Keratinocyte (primary cell): ENCODE measurements around the gene DCTN5. TPM values are rescaled to one million over a fixed set of nuclear protein-coding genes. Genes with fewer than 3 reads are reported as not detected.

Source experiments
- DNase-seq: peaks from one replicate; pipeline ENCODE4 v3.0.0-alpha.2; 2011; ENCODE audit warnings: low read depth, missing footprints, low spot score
- FAIRE-seq: peaks from 2 replicates; lab custom pipeline; 2011; peaks lifted over from hg19 to GRCh38; lab: Jason Lieb, UNC
- H2AFZ ChIP-seq: 2 replicates; pipeline ENCODE4 v1.6.0; 2012; ENCODE audit warnings: low read length, control low read depth, inconsistent platforms; ENCODE audit not compliant: control insufficient read depth
- H3K27ac ChIP-seq: 2 replicates; pipeline ENCODE4 v1.5.1; 2011; ENCODE audit warnings: low read length; ENCODE audit not compliant: control insufficient read depth, insufficient read depth
- H3K27me3 ChIP-seq: 3 replicates; pipeline ENCODE4 v1.6.0; 2011; ENCODE audit warnings: low read length; ENCODE audit not compliant: control insufficient read depth, insufficient read depth; ENCODE audit errors: extremely low read depth
- H3K36me3 ChIP-seq, 2 experiments: 2 replicates in 1 of 2; 3 replicates in 1 of 2; pipeline ENCODE4 v1.5.1; 2011; ENCODE audit warnings: low read length in 2 of 2, mild to moderate bottlenecking in 1 of 2; ENCODE audit not compliant: control insufficient read depth in 2 of 2, insufficient read depth in 2 of 2; ENCODE audit errors: extremely low read depth in 1 of 2
- H3K4me1 ChIP-seq: 3 replicates; pipeline ENCODE4 v1.5.1; 2011; ENCODE audit warnings: low read length; ENCODE audit not compliant: control insufficient read depth, insufficient read depth; ENCODE audit errors: extremely low read depth
- H3K4me2 ChIP-seq: 3 replicates; pipeline ENCODE4 v1.6.0; 2011; ENCODE audit warnings: low read depth, low read length; ENCODE audit not compliant: control insufficient read depth, insufficient read depth; ENCODE audit errors: extremely low read depth
- H3K4me3 ChIP-seq, 3 experiments: fragments of 200-600 bp in 1 of 3; sonication (generic) in 1 of 3; 2 replicates in 2 of 3; 3 replicates in 1 of 3; pipeline ENCODE4 v1.5.1; 2011 to 2016; ENCODE audit warnings: low read length in 3 of 3, mild to moderate bottlenecking in 3 of 3, control low read depth in 2 of 3, inconsistent platforms in 1 of 3, low read depth in 1 of 3, mixed read lengths in 1 of 3, mixed run types in 1 of 3, moderate library complexity in 1 of 3; ENCODE audit not compliant: control insufficient read depth in 2 of 3, insufficient read depth in 2 of 3; ENCODE audit errors: extremely low read depth in 1 of 3
- H3K79me2 ChIP-seq: 2 replicates; pipeline ENCODE4 v1.6.0; 2012; ENCODE audit warnings: low read length; ENCODE audit not compliant: control insufficient read depth, insufficient read depth
- H3K9ac ChIP-seq: 3 replicates; pipeline ENCODE4 v1.6.0; 2011; ENCODE audit warnings: low read length; ENCODE audit not compliant: control insufficient read depth, insufficient read depth; ENCODE audit errors: extremely low read depth
- H3K9me1 ChIP-seq: 3 replicates; pipeline ENCODE4 v1.6.0; 2011; ENCODE audit warnings: low read length; ENCODE audit not compliant: control insufficient read depth, insufficient read depth; ENCODE audit errors: extremely low read depth
- H3K9me3 ChIP-seq: 2 replicates; pipeline ENCODE4 v1.5.1; 2012; ENCODE audit warnings: low read depth, low read length; ENCODE audit not compliant: control insufficient read depth
- H4K20me1 ChIP-seq: 3 replicates; pipeline ENCODE4 v1.6.0; 2011; ENCODE audit warnings: low read length; ENCODE audit not compliant: control insufficient read depth, insufficient read depth; ENCODE audit errors: extremely low read depth
- EZH2 ChIP-seq: IDR thresholded peaks from one replicate; pipeline ENCODE4 v1.6.1; 2012; ENCODE audit warnings: inconsistent platforms, mild to moderate bottlenecking, low read length, moderate library complexity
- dilution Hi-C: fragments of 300-500 bp; cut with MboI; formaldehyde crosslinking; loops from one replicate; pipeline ENCODE4 v1.7.0; 2020; ENCODE audit warnings: low sequenced_read_pairs; ENCODE audit not compliant: extremely low pct_ligation_motif_present
- polyA plus RNA-seq, 5 experiments: library from polyadenylated mRNA; depleted of rRNA in 3 of 5; stranded (reverse) in 3 of 5; stranded (forward) in 1 of 5; unstranded in 1 of 5; fragments of >200 nt; gene quantifications; 1 replicate in 1 of 5; 2 replicates in 3 of 5; 3 replicates in 1 of 5; pipeline versions ENCODE4 v1.2.1 to v1.2.3, GENCODE V29; 2011 to 2012; ENCODE audit warnings: missing spikeins in 2 of 5, low read depth in 1 of 5, low replicate concordance in 1 of 5
- TF ChIP-seq, protein P1 (sequence below), 3 experiments: IDR thresholded peaks in 1 of 3; conservative IDR thresholded peaks in 1 of 3; optimal IDR thresholded peaks in 1 of 3; 2 replicates in 2 of 3; 3 replicates in 1 of 3; pipeline versions ENCODE3 to v1.5.1; 2011; ENCODE audit warnings: low read length in 3 of 3, mild to moderate bottlenecking in 3 of 3, moderate library complexity in 2 of 3, control low read depth in 1 of 3, inconsistent platforms in 1 of 3; ENCODE audit not compliant: insufficient read depth in 2 of 3; ENCODE audit errors: extremely low read depth in 1 of 3

Gene DCTN5
- polyA plus RNA-seq, 1 donor (not counting 4 experiments of a cell fraction or from before 2014, with no cell fraction given) = 105 TPM

DNA sequence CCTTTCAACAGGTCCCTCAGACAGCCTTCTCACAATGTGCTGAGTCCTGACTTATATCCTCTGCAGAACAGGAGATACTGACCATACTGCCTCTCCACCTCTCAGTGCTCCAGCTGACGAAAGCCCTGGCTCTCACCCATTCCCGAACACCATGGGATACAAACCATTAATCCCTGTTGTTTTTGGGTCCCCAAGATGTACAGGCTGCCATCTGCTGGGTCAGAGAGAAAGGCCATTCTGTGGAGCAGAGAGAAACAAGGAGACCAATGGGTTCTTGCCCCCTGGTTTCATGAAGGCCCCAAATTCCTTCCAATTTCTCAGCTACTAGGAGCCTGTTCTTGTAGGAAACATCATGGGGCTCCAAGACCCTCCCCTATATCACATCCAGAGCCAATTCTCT lies 68.7 kb downstream of the DCTN5 start:
- TF ChIP-seq, protein P1, sequence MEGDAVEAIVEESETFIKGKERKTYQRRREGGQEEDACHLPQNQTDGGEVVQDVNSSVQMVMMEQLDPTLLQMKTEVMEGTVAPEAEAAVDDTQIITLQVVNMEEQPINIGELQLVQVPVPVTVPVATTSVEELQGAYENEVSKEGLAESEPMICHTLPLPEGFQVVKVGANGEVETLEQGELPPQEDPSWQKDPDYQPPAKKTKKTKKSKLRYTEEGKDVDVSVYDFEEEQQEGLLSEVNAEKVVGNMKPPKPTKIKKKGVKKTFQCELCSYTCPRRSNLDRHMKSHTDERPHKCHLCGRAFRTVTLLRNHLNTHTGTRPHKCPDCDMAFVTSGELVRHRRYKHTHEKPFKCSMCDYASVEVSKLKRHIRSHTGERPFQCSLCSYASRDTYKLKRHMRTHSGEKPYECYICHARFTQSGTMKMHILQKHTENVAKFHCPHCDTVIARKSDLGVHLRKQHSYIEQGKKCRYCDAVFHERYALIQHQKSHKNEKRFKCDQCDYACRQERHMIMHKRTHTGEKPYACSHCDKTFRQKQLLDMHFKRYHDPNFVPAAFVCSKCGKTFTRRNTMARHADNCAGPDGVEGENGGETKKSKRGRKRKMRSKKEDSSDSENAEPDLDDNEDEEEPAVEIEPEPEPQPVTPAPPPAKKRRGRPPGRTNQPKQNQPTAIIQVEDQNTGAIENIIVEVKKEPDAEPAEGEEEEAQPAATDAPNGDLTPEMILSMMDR (optimal IDR thresholded peaks at IDR 0.05 in 1 of 3, IDR thresholded peaks at IDR 0.05 in 1 of 3, conservative IDR thresholded peaks at IDR 0.05 in 1 of 3; ENCODE audit: extremely low read depth in 1 of 3, insufficient read depth in 2 of 3, low read length in 3 of 3) = no peak
- no peak for TF ChIP-seq EZH2
- DNase-seq (no peak), FAIRE-seq (no peak)
- Histone ChIP-seq H3K79me2 (no peaks in the 10 kb centered on the region), H3K4me2 (no peak overlapping the region), H3K9me1 (no peaks in the 10 kb centered on the region), H3K9ac (no peak overlapping the region), H3K27me3 (peaks cover 27% of the 10 kb centered on the region), H3K36me3 (no peaks in the 10 kb centered on the region), H3K4me3 (no peak overlapping the region), H3K27ac (no peak overlapping the region), H4K20me1 (no peaks in the 10 kb centered on the region), H3K4me1 (no peaks in the 10 kb centered on the region), H2AFZ (no peak overlapping the region), H3K9me3 (peaks cover 7% of the 10 kb centered on the region)
- dilution Hi-C loops = no loop called here

- peaks cover 27% of the 10 kb centered on the region for H3K27me3 ChIP-seq
- no peaks in the 10 kb centered on the region for H4K20me1 ChIP-seq
- TF ChIP-seq EZH2 = no peak
- TF ChIP-seq, protein P1 (optimal IDR thresholded peaks at IDR 0.05 in 1 of 3, IDR thresholded peaks at IDR 0.05 in 1 of 3, conservative IDR thresholded peaks at IDR 0.05 in 1 of 3; ENCODE audit: extremely low read depth in 1 of 3, insufficient read depth in 2 of 3, low read length in 3 of 3) = no peak
- FAIRE-seq (no peak), DNase-seq (no peak)
- H3K36me3 ChIP-seq = no peaks in the 10 kb centered on the region
- H2AFZ ChIP-seq = no peak overlapping the region
- dilution Hi-C loops = no loop called here
- H3K9me1 ChIP-seq = no peaks in the 10 kb centered on the region
- H3K4me3 ChIP-seq = no peak overlapping the region
- H3K9me3 ChIP-seq = peaks cover 7% of the 10 kb centered on the region
- H3K4me1 ChIP-seq = no peaks in the 10 kb centered on the region
- H3K79me2 ChIP-seq = no peaks in the 10 kb centered on the region
- H3K9ac ChIP-seq = no peak overlapping the region
- H3K4me2 ChIP-seq = no peak overlapping the region
- H3K27ac ChIP-seq = no peak overlapping the region
These were observed 69.2 kb downstream of the DCTN5 start for GRCh38 chr16:23710504-23710903.
